GM19025 (cell line): ENCODE results near the gene MRPL42.
A peak's percentile ranks its signal among the peaks of the same experiment; 100 is the strongest.

ENCODE experiments used
- ATAC-seq: cut with Tn5 transposase; IDR thresholded peaks from one replicate; pipeline ENCODE4 v1.9.1; 2021; ENCODE audit warnings: mild to moderate bottlenecking, low read depth, moderate library complexity; ENCODE audit not compliant: unreplicated experiment

The MRPL42 gene

DNA sequence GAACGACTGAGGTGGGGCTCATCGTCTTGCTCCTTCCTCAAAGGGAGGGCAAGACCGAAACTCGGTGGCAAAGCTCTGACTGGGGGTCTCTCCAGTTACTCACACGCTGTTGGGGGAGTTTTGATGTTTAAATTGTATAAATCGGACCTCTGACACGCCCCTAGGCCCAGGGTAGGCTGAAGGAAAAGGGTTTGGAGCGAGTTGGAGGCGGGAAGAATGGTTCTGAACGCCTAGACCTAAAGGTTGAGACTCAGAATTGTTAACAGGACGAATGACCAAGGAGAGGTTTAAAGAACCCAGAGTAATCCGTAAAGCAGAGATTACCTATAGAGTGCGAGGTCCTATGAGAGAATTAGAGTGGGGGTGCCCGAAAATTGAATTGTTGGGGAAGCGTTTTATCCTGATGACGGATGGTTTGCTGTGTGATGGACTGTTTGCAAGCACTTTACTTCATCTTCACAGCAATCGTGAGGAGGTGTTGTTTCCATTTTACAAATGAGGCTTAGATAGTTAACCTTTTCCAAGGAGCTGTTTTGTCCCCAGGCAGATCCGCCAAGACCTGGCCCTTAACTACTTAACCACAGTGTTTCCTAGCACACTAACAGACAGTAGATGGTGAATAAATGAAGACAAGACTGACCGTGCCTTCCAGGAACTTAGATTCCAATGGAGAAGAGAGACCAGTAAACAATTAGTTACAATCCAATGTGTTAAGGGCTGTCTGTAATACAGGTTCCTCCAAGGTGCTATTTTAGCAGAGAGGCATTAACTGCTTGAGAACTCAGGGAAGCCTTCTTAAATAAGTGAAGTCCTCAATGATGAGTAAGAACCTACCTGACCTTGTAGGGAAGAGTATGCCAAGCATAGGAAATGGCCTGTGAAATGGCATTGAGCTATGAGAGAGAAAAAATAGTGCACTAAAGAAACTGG, 24.6 kb upstream of the MRPL42 start:
- no peak for ATAC-seq

DNA sequence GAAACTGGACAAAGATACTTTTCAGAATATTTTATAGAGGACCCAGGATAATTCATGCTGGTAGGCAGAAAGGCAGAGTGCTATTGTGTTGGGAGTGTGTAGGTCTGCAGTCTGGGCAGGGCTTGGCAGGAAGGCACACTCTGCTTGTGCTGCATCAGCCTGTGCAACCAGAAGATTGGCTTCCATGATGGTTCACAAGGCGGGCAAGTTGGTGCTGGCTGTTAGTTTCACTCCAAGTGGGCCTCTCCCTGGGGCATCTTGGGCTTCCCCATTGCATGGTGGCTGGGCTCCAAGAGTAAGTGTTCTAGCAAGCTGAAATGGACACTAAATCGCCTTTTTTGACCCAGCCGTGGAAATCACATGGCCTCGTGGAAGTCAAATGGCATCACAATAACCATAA, 23.7 kb upstream of the MRPL42 start:
- ATAC-seq = no peak

DNA sequence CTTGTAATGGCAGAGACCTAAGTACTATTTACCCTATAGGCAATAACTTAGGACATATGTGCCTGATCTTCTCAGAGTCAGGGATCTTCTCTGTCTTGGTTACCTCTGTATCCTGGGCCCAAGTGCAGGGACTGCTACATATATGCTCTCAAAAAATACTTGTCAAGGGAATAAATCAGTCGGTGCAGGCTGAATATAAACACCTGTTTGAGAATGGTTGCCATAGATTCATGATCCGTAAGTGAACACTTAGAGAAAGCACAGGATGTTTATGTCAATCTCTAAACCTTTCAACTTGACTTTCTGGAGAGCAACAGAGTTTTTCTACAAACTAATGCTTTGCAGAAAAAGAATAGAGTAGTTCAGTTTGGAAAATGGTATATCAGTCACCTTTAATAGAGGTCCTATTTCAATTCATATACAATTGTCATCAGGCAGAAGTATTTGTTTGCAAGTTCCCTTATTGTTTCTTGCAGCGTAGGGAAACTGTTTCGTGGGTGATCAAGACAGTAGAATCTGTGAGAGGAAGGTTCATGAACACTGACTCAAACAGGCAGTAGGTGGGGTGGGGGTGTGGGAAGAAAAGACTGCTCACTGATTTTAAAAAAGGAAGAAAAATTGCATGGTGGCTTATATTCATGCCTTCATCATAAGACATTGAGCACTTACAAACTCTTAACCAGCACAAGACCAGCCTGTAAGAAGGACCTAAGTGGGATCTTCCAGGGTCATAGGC, 19.6 kb upstream of the MRPL42 start:
- ATAC-seq = no peak

DNA sequence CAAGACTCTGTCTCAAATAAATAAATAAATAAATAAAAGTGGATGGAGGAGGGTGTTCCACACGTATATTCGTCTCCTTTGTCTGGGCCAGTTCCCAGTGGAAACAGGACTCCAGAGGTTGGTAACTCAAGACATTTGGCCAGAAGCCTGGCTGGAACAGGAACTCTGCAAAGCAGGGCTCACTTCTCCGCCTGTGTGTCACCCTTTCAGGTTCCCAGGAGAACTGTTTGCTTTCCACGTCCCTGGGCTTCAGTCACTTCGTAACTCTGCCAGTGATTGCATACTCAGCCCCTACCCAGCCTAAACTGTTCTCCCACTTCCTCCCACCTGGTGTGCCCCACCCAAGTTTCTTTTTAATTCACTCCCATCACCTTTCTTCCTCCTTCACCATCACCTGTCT, 18.5 kb upstream of the MRPL42 start:
- ATAC-seq = no peak

DNA sequence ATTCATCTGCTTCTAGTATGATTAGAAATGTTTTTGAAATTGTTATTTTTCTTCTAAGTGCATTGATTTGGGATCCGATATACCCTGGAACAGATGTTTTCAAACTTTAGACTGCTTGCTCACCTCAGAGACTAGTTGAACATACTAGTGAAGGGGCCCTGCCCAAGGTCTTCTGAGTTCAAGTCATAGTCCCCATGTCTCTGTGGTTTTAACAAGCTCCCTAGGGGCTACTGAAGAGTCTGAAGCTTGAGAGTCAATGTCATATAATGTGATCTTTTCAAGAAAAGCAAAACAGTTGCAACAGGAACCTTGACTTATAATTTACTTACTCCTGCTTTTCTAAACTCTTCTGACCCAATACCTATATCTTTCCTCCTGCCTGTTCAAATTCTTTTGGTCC, 18.0 kb upstream of the MRPL42 start:
- ATAC-seq = peak; percentile 76

DNA sequence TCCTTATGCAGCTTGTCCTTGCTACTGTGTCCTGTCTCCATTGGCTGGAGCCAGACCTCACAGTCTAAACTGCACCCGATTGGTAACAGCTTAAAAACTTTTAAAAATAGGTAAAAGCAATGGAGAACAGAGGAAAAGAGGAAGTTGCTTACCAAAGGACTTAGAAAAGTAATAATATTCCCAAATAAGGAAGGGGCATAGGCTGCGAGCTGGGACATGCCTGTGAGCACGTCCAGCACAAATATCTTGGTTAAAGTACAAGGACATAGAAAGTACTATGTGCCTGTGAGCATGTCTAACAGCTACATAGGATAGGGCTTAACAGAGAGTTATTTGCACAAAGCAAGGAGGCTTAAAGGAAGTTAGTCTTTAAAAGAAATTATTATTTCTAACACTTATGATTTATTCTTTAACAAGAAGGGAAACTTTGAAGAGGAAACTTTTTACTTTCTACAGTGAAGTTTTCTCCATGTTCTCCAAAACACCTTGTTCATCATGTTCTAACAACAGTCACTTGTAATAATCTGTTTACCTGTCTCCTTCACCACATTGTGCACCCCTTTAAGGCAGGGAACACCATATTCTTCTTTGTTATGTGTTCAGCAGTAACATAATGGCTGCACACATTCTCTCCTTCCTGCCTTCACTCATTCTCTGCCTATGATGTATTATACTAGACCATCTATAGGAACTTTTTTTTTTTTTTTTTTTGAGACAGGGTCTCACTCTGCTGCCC, 15.7 kb upstream of the MRPL42 start:
- no peak for ATAC-seq

DNA sequence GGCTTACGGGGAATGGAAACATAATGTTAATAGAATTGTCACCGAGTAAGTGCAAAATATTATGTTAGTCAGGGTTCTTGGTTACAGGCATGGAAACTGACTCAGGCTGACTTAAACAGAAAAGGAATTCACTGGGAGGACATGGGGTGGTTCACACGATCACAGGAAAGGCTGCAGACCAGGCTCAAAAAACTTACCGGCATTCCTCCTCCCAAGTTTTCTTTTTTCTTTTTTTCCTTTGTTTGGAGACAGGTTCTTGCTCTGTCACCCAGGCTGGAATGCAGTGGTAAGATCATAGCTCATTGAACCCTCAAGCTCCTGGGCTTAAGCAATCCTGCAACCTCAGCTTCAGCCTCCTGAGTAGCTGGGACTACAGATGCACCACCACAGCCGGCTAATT, 13.7 kb upstream of the MRPL42 start:
- no peak for ATAC-seq

DNA sequence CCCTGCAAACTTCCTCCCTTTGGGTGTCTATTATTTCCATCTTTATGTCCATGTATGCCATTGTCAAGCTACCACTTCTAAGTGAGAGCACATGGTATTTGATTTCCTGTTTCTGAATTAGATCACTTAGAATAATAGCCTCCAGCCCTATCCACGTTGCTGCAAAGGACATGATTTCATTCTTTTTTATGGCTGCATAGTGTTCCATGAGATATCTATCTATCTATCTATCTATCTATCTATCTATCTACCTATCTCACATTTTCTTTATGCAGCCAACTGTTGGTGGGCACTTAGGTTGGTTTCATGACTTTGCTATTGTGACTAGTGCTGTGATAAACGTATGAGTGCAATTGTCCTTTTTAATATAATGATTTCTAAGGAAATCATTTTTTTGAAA, 11.2 kb upstream of the MRPL42 start:
- ATAC-seq = no peak

DNA sequence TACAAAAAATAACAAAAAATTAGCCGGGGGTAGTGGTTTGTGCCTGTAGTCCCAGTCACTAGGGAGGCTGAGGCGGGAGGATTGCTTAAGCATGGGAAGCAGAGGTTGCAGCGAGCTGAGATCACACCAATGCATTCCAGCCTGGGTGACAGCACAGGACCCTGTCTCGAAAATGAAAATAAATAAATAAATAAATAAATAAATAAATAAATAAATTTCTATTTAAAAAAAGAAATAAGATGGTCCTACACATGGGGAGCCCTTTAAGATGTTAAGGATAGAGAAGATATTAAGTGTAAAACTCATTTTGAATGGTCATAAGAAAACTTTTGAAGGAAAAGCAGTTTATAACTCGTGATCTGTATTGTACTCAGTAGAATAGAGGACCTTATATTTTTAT, 8.2 kb upstream of the MRPL42 start:
- ATAC-seq = no peak

DNA sequence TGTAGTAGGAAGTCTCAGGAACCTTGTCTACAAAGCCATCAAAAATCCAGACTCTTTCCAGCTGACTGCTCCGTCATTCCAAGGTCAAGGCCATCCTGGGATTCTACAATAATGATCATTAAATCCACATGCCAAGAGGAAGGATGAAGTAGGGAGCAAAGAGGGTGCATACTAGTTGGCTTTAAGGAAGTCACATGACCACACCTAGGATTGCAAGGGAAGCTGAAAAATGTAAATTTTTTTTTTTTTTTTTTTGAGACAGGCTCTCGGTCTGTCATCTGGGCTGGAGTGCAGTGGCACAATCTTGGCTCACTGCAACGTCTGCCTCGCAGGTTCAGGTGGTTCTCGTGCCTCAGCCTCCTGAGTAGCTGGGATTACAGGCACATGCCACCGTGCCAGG, 7.3 kb upstream of the MRPL42 start:
- no peak for ATAC-seq

DNA sequence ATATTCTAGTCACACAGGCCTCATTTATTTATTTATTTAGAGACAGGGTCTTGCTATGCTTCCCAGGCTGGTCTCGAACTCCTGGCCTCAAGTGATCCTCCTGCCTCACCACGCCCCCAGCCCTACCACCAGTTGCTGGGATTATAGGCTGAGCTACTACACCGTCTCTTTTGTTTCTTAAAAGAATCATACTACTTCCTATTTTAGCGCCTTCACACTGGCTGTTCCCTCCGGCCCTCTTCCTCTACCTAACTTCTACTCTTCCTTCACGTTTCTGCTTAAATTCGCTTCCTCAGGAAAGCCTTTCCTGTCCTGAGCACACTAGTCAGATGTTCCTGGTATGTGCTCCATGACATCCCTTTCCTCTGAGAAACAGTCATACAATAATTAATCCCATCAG, 6.4 kb upstream of the MRPL42 start:
- no peak for ATAC-seq

DNA sequence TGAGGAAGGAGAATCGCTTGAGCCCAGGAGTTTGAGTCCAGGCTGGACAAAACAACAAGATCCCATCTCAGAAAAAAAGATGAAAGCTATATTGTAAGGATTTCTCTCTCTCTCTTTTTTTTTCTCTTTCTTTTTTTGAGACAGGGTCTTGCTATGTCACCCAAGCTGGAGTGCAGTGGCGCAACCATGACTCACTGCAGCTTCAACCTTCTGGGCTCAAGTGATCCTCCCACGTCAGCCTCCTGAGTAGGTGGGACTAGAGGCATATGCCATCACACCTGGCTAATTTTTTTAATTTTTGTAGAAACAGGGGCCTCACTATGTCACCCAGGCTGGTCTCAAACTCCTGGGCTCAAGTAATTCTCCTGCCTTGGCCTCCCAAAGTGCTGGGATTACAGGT, 5.8 kb upstream of the MRPL42 start:
- ATAC-seq = no peak

DNA sequence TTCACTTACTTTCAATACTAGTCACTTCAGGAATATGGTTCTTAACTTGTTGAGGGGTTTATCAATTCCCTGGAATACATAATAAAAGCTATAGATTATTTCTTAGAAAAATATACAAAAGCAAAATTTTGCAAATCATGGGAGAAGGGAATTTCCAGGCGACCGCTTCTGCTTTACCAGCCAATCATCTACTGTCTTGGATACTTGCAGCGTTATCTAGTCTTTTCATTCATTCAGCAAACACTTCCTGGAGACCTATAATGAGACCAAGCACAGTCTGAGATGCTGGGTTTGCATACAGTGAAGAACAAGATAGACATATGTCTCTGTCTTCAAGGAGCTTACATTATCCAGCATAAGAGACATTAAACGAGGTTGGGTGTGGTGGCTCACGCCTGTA, 1.5 kb upstream of the MRPL42 start:
- no peak for ATAC-seq

DNA sequence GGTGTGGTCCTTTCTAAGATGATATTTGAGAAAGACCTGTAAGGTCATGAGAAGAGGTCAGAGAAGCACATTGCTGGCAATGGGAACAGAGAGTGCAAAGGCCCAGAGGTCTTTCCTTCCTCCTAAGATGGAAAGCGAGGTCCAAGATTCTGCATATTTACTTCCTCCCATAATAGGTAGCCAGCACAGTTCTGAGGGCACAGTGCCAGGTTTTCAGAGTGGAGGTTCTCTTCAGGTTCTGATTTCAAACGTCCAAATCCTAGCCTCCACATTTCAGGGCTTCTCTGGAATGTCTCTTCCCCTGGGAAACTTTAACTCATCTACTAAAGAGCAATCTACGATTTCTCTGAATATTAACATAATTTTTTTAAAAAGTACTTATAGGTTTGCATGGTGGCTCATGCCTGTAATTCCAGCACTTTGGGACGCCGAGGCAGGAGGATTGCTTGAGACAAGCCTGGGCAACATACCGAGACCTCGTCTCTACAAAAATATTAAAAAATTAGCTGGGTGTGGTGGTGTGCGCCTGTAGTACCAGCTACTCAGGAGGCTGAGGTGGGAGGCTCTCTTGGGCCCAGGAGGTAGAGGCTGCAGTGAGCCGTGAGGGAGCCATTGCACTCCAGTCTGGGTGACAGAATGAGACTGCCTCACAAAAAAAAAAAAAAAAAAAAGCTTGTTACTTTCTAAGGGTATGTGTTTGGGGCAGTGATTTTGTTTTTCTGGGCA, 526 bp upstream of the MRPL42 start:
- peak; percentile 7 for ATAC-seq

DNA sequence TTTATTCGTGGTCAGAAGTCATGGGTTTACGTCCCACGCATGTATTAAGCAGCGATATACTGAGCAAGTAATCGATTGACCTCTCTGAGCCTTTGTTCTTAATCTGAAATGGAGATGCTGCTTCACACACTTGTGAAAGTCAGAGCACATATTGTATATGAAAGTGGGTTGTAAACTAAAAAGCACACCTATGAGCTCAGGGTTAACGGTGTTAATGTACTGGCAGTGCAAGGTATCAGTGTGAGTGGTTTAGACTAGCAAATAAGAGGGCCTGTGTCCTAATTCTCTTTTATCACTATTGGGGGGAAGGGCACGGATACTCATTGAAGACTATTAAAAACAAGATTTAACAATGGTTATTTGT, 676 bp downstream of the MRPL42 start:
- ATAC-seq = peak; percentile 16

DNA sequence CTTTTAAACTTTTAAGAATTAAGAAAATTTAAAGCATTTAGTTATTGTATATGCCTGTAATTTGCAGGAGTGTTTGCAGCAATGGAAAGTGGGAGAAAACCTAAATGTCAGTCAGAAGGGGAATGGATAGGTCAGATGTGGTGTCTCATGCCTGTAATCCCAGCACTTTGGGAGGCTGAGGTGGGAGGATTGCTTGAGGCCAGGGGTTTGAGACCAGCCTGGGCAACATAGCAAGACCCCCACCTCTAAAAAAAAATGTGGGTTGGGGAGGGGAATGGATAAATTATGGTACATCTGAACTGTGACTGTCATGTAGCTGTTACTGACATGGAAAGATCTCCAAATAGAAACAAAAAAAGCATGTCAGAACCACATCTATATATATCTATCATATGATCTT, 2.1 kb downstream of the MRPL42 start:
- ATAC-seq = no peak

DNA sequence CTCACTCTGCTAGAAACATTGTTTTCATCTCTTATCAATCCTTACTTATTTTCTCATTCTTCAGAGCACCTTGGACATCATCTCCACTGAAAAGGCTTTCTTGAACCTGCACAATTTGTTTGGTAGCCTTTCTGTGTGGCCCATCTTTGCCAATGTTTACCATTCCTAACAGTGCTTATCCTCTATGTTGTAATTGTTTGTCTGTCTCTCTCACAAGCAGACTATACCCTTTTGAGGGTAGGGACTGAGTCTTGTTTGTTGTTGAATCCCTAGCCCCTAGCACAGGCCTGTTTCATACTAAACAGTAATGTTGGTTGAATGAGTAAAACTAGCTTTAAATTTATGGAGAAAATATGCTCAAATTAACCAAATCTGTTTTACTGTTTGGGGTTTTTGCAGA, 9.2 kb downstream of the MRPL42 start:
- ATAC-seq = no peak

DNA sequence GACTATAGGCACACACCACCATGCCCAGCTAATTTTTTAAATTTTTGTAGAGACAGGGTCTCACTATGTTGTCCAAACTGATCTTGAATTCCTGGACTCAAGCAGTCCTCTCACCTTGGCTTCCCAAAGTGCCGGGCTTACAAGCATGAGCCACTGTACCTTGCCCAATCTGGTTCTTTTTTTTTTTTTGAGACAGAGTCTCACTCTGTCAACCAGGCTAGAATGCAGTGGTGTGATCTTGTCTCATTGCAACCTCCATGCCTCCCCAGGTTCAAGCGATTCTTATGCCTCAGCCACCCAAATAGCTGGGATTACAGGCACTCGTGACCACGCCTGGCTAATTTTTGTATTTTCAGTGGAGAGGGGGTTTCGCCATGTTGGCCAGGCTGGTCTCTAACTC, 15.4 kb downstream of the MRPL42 start:
- no peak for ATAC-seq

DNA sequence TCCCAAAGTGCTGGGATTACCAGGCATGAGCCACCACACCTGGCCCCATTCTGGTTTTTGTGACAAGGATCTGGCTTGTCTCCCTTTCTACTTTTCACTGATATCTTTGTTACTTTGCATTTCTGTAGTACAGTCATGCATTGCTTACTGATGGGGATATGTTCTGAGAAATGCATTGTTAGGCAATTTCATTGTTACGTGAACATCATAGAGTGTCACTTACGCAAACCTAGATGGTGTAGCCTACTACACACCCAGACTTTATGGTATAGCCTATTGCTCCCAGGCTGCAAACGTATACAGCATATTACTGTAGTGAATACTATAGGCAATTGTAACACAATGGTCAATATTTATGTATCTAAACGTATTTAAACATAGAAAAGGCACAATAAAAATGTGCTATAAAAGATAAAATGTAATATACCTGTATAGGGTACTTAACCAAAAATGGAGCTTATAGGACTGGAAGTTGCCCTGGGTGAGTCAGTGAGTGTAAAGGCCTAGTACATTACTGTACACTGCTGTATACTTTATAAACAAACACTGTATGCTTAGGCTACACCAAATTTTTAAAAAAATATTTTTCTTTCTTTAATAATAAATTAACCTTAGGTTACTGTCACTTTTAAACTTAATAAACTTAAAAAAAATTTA, 16.0 kb downstream of the MRPL42 start:
- no peak for ATAC-seq

DNA sequence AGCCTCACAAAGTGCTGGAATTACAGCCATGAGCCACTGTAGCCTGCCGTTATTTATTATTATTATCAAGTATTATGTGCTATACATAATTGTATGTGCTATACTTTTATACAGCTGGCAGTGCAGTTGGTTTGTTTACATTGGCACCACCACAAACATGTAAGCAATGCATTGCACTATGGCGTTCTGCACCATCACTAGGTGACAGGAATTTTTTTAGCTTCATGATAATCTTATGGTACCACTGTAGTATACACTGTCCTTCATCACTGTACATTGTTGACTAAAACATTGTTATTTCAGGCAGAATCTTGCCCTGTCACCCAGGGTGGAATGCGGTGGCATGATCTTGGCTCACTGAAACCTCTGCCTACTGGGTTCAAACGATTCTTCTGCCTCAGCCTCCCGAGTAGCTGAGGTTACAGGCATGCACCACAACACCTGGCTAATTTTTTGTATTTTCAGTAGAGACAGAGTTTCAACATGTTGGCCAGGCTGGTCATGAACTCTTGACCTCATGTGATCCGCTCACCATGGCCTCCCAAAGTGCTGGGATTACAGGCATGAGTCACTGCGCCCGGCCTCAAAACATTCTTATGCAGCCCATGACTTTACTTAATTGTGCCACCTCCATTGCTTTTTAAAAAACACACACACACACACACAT, 17.1 kb downstream of the MRPL42 start:
- no peak for ATAC-seq
